Measurements from ENCODE around the gene HIC2. TPM values are rescaled to one million over a fixed set of nuclear protein-coding genes. Genes with fewer than 3 reads are reported as not detected.
"Not testable (repeated sequence)": the region's sequence is repeated elsewhere in the genome, so short reads cannot be mapped to it uniquely, and the experiment has no call there.

Gene HIC2
- total and polyA plus RNA-seq, 8 donors, result 3.4 to 9.1 (median 7.3) TPM

- Histone ChIP-seq H3K27me3 (no peaks in the 10 kb centered on the region), H3K4me3 (no peak overlapping the region), H3K4me1 (peaks cover 0 to 2% of the 10 kb centered on the region in 2 donors), H3K27ac (no peak overlapping the region), H3K9me3 (no peaks in the 10 kb centered on the region), H3K36me3 (peaks cover 0 to 14% of the 10 kb centered on the region in 2 donors)
- TF ChIP-seq, protein P1, sequence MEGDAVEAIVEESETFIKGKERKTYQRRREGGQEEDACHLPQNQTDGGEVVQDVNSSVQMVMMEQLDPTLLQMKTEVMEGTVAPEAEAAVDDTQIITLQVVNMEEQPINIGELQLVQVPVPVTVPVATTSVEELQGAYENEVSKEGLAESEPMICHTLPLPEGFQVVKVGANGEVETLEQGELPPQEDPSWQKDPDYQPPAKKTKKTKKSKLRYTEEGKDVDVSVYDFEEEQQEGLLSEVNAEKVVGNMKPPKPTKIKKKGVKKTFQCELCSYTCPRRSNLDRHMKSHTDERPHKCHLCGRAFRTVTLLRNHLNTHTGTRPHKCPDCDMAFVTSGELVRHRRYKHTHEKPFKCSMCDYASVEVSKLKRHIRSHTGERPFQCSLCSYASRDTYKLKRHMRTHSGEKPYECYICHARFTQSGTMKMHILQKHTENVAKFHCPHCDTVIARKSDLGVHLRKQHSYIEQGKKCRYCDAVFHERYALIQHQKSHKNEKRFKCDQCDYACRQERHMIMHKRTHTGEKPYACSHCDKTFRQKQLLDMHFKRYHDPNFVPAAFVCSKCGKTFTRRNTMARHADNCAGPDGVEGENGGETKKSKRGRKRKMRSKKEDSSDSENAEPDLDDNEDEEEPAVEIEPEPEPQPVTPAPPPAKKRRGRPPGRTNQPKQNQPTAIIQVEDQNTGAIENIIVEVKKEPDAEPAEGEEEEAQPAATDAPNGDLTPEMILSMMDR (IDR thresholded peaks at IDR 0.05), result no peak
- intact Hi-C loops (cut with DNase I), result no loop called here
- DNase-seq (peak in 2 of 4 donors; percentile 2 to 34), ATAC-seq (no peak)
Observed at GRCh38 chr22:21451545-21452520, 34.7 kb downstream of the HIC2 start.

DNA sequence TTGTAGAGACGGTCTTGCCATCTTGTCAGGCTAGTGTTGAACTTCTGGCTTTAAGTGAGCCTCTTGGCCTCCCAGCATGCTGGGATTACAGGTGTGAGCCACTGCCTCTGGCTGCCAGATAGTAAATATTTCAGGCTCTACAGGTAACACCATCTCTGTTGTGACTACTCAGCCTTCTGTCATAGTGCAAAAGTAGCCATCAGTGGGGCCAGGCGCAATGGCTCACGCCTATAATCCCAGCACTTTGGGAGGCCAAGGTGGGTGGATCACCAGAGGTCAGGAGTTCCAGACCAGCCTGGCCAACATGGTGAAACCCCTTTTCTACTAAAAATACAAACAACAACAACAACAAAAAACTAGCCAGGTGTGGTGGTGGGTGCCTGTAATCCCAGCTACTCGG lies 35.5 kb downstream of the HIC2 start:
- ATAC-seq, H3K27me3 ChIP-seq: not testable (repeated sequence)
- DNase-seq, result peak in 2 of 4 donors; percentile 9 to 25

GRCh38 chr22:21454998-21455333 lies 37.8 kb downstream of the HIC2 start:
- ATAC-seq; H3K27ac ChIP-seq; intact Hi-C loops (cut with DNase I); H3K36me3 ChIP-seq; H3K4me1 ChIP-seq; H3K27me3 ChIP-seq; H3K4me3 ChIP-seq; H3K9me3 ChIP-seq: not testable (repeated sequence)
- DNase-seq, result peak in 1 of 4 donors; percentile 21

More for the DNA sequence above, 35.5 kb downstream of the HIC2 start:
- H3K4me1 ChIP-seq; H3K27ac ChIP-seq; H3K9me3 ChIP-seq; H3K4me3 ChIP-seq; intact Hi-C loops (cut with DNase I); H3K36me3 ChIP-seq: not testable (repeated sequence)

DNA sequence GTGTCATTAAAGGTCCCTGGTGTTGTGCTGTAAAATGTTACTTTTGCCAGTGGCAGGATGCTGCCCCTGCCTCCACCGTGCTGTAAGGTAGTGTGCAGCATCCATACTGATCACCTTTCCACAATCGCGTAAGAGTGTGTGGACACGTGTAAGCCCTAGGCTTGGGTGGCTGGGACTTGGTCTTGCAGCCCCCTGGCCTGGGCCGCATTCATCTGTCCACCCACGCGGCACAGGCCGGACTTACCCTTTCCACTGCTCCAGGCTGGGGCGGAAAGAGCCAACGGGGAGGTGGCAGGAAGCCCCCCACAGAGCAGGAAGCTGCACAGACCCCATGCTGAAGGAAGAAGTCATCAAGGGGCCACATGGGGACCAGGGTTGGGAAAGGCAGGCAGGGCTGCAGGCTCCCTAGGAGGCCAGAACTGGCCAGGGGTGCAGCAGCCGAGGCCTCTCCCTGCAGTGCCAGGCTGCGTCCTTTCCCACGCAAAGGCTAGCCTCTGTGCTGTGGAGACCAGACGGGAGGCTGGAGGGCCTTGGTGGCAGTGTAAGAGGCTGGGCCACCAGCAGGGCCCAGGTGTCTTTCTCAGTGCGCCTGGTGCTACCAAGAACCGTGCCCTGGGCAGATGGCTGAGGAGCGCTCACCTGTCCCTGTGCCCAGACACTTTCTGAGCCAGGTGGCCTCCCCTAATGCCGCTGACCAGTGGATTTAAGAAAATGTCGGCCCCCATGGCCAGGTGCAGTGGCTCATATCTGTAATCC lies 38.3 kb downstream of the HIC2 start:
- Histone ChIP-seq H3K4me1 (peaks cover 3 to 4% of the 10 kb centered on the region in 2 donors), H3K4me3 (no peak overlapping the region), H3K9me3 (no peaks in the 10 kb centered on the region), H3K27me3 (no peaks in the 10 kb centered on the region), H3K27ac (no peak overlapping the region), H3K36me3 (no peaks in the 10 kb centered on the region)
- no peak for ATAC-seq
- intact Hi-C loops (cut with DNase I), result no loop called here
- TF ChIP-seq, protein P1 (IDR thresholded peaks at IDR 0.05), result no peak
- peak in 2 of 4 donors; percentile 18 to 51 for DNase-seq

- H3K27ac ChIP-seq, result peak overlapping the region in 1 of 2 donors; percentile 13
- H3K4me3 ChIP-seq, result no peak overlapping the region
- peak in 1 of 4 donors; percentile 73 for DNase-seq
- TF ChIP-seq, protein P1 (IDR thresholded peaks at IDR 0.05), result no peak
- intact Hi-C loops (cut with DNase I), result no loop called here
- no peaks in the 10 kb centered on the region for H3K36me3 ChIP-seq
- ATAC-seq, result peak; percentile 89
- no peaks in the 10 kb centered on the region for H3K27me3 ChIP-seq
- no peaks in the 10 kb centered on the region for H3K9me3 ChIP-seq
- peaks cover 3 to 4% of the 10 kb centered on the region in 2 donors for H3K4me1 ChIP-seq
Observed at GRCh38 chr22:21457023-21457787, 40.0 kb downstream of the HIC2 start.

GRCh38 chr22:21462672-21463071 lies 45.5 kb downstream of the HIC2 start:
- H3K27ac ChIP-seq; DNase-seq; H3K36me3 ChIP-seq; H3K9me3 ChIP-seq; H3K27me3 ChIP-seq; H3K4me1 ChIP-seq; intact Hi-C loops (cut with DNase I); H3K4me3 ChIP-seq: not testable (repeated sequence)
- peak; percentile 60 for ATAC-seq

DNA sequence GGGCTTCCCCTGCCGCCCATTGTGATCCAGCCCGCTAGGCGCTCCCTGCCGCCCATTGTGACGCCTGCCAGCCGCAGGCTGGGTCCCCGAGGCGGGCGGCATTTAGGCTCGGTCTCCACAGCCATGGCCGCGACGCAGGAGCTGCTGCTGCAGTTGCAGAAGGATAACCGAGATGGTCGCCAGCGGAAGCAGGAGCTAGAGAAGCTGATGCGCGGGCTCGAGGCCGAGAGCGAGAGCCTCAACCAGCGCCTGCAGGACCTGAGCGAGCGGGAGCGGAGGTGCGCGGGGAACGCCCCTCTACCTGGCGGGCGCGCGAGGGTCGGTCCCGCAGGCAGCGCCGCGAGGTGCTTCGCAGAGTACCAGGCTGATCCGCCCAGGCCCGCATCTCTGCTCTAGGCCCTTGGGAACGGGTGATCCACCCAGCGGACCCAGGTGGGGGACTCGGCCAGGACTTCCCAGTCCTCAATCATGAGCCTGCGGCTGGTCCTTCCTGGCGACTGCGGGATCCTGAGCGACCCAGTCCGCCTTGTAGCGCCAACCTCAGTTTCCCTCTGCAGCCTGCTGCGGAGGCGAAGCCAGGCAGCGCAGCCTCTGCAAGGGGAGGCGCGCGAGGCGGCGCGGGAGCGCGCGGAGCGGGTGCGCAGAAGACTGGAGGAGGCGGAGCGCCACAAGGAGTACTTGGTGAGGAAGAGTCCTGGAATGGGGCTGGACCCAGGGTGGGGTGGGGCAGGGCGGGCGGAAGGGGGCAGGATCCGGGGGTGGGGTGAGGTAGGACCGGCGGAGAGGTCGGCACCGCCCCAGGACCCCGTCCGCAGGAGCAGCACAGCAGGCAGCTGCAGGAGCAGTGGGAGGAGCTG lies 50.4 kb downstream of the HIC2 start, which contains the start of gene TMEM191C:
Gene TMEM191C, plus strand, starts transcription at position 51 of the 857 bp plus-strand sequence. Its CDS starts 73 bp downstream, at position 124.
- DNase-seq; H3K4me1 ChIP-seq; H3K9me3 ChIP-seq; H3K36me3 ChIP-seq; H3K27me3 ChIP-seq; intact Hi-C loops (cut with DNase I): not testable (repeated sequence)
- Histone ChIP-seq H3K4me3 (peak within 1 kb of the TSS in 1 of 2 donors; percentile 40), H3K27ac (peak within 1 kb of the TSS in 1 of 2 donors; percentile 61)
- ATAC-seq, result peak; percentile 4

DNA sequence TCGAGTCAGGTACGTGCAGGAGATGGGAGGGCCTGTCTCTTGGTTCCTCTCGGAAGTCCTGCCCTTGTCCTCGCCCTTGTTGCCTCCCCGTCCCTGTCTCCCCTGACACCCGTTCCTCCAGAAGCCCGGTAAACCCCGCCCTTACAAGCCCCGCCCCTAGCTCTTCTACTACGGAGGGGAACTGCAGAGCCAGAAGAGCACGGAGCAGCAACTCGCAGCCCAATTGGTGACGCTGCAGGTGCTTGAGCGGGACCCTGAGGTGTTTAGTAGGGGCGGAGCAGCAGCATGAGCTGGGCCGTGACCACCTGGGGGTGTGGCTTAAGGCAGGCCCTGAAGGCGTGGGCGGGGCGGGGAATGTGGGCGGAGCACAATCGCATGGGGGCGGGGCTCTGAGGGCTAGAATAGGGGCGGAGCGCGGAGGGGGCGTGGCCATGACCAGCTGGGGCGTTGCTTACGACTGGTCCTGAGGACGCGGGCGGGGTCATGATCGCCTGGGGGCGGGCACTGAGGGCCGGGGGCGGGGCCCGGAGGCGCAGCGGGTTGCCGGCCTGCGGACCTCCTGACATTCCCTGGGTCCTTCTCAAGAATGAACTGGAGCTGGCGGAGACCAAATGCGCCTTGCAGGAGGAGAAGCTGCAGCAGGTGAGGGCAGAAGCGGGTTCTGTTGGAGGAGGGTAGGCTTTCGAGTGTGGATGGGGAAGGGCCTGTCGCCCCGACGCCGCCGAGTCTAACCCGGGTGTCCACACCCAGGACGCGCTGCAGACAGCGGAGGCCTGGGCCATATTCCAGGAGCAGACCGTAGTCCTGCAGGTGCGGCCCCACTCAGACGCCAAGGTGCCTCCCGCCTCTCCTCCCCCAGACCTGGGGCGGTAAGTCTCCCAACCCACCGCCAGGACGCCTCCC lies 51.3 kb downstream of the HIC2 start:
- H3K4me1 ChIP-seq; H3K36me3 ChIP-seq; H3K27me3 ChIP-seq; H3K9me3 ChIP-seq; intact Hi-C loops (cut with DNase I): not testable (repeated sequence)
- DNase-seq (peak; percentile 57 to 95 (median 80)), ATAC-seq (peak; percentile 94)
- Histone ChIP-seq H3K4me3 (peak overlapping the region in 1 of 2 donors; percentile 40), H3K27ac (peak overlapping the region in 1 of 2 donors; percentile 61)

Measured in left lung (tissue), 10 donors.